Karpas-422 (cell line): ENCODE measurements around the gene SUCLG2. TPM values are rescaled to one million over a fixed set of nuclear protein-coding genes. Genes with fewer than 3 reads are reported as not detected.
A peak's percentile ranks its signal among the peaks of the same experiment; 100 is the strongest.

ENCODE experiments used
- DNase-seq: peaks from one replicate; pipeline ENCODE4 v3.0.0-alpha.2; 2015
- H2AFZ ChIP-seq: fragments of 200-600 bp; sonication (generic); 2 replicates; pipeline ENCODE4 v1.6.1; 2014; ENCODE audit warnings: antibody characterized with exemption, low read length, mixed read lengths
- H3K27ac ChIP-seq: fragments of 200-600 bp; sonication (generic); 2 replicates; pipeline ENCODE4 v1.5.1; 2014; ENCODE audit warnings: mild to moderate bottlenecking, low read length, moderate library complexity
- H3K27me3 ChIP-seq: fragments of 200-600 bp; sonication (generic); 2 replicates; pipeline ENCODE4 v1.6.1; 2014; ENCODE audit warnings: low read length, mixed read lengths
- H3K36me3 ChIP-seq: fragments of 200-600 bp; sonication (generic); 2 replicates; pipeline ENCODE4 v1.6.1; 2014; ENCODE audit warnings: low read length, mixed read lengths; ENCODE audit not compliant: insufficient read depth
- H3K4me1 ChIP-seq: fragments of 200-600 bp; sonication (generic); 2 replicates; pipeline ENCODE4 v1.6.1; 2014; ENCODE audit warnings: mild to moderate bottlenecking, low read length, mixed read lengths
- H3K4me2 ChIP-seq: fragments of 200-600 bp; sonication (generic); 2 replicates; pipeline ENCODE4 v1.6.1; 2014; ENCODE audit warnings: low read length, low read depth, mild to moderate bottlenecking; ENCODE audit not compliant: poor library complexity, severe bottlenecking
- H3K4me3 ChIP-seq: fragments of 200-600 bp; sonication (generic); 2 replicates; pipeline ENCODE4 v1.5.1; 2014; ENCODE audit warnings: mild to moderate bottlenecking, antibody characterized with exemption, low read length, mixed read lengths
- H3K79me2 ChIP-seq: fragments of 200-600 bp; sonication (generic); 2 replicates; pipeline ENCODE4 v1.6.1; 2014; ENCODE audit warnings: mild to moderate bottlenecking, low read length, mixed read lengths
- H3K9ac ChIP-seq: fragments of 200-600 bp; sonication (generic); 2 replicates; pipeline ENCODE4 v1.6.0; 2014; ENCODE audit warnings: low read length
- H3K9me2 ChIP-seq: fragments of 200-600 bp; sonication (generic), shearing (Covaris generic); replicated peaks from 2 replicates; pipeline ENCODE4 v1.6.0; 2014; ENCODE audit warnings: mild to moderate bottlenecking, low read length, moderate library complexity; ENCODE audit not compliant: insufficient read depth
- H3K9me3 ChIP-seq: fragments of 300-700, 200-600 bp; sonication (generic); 2 replicates; pipeline ENCODE4 v1.6.1; 2014; ENCODE audit warnings: low read length, mixed read lengths
- H4K20me1 ChIP-seq: fragments of 200-600 bp; sonication (generic); 2 replicates; pipeline ENCODE4 v1.6.1; 2014; ENCODE audit warnings: mild to moderate bottlenecking, antibody characterized with exemption, low read length, low read depth; ENCODE audit not compliant: insufficient read depth
- total RNA-seq: library from RNA; depleted of rRNA; stranded (reverse); fragments of >200 nt; shearing (Covaris generic); gene quantifications from 2 replicates; pipeline ENCODE4 v1.2.3, GENCODE V29; 2014; ENCODE audit warnings: low replicate concordance

SUCLG2 gene
- total RNA-seq, 1 experiment from 2014 or later: 53.6 TPM

GRCh38 chr3:67617518-67617917 lies 36.9 kb downstream of the SUCLG2 start:
- no peaks in the 10 kb centered on the region for H4K20me1 ChIP-seq
- no peaks in the 10 kb centered on the region for H3K9me3 ChIP-seq
- no peak overlapping the region for H2AFZ ChIP-seq
- H3K79me2 ChIP-seq: peaks cover 80% of the 10 kb centered on the region
- H3K4me1 ChIP-seq: peaks cover 40% of the 10 kb centered on the region
- peak overlapping the region; percentile 38 for H3K27ac ChIP-seq
- DNase-seq: peak; percentile 85
- H3K9ac ChIP-seq: no peak overlapping the region
- H3K9me2 ChIP-seq: no peaks in the 10 kb centered on the region
- peak overlapping the region; percentile 30 for H3K4me2 ChIP-seq
- peaks cover 36% of the 10 kb centered on the region for H3K36me3 ChIP-seq
- no peak overlapping the region for H3K4me3 ChIP-seq
- H3K27me3 ChIP-seq: no peaks in the 10 kb centered on the region

DNA sequence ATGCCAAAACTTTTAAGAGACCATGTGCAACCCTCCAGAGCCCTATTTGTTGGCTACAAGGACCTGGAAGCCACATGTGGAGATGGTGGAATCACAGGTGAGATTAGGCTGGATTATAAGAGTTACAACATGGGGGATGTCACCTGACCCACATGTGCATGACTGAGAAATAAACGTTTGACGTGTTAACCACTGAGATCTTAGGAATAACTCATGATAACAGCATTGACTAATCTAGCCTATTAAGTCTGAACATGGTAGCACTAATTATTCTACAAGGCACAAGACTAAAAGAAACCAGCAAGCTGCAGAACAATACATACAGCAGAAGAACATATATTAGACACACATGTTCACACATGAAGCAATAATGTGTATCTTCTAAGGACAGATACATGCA lies 38.4 kb downstream of the SUCLG2 start:
- Histone ChIP-seq H3K27ac (no peak overlapping the region), H3K36me3 (peaks cover 31% of the 10 kb centered on the region), H3K9me2 (no peaks in the 10 kb centered on the region), H3K4me2 (no peak overlapping the region), H3K79me2 (peaks cover 82% of the 10 kb centered on the region), H4K20me1 (no peaks in the 10 kb centered on the region), H3K4me3 (no peak overlapping the region), H3K27me3 (no peaks in the 10 kb centered on the region), H3K9me3 (no peaks in the 10 kb centered on the region), H3K9ac (no peak overlapping the region), H3K4me1 (peaks cover 28% of the 10 kb centered on the region), H2AFZ (no peak overlapping the region)
- no peak for DNase-seq

GRCh38 chr3:67614195-67614594 lies 40.2 kb downstream of the SUCLG2 start:
- H3K36me3 ChIP-seq: peaks cover 43% of the 10 kb centered on the region
- H3K9me2 ChIP-seq: no peaks in the 10 kb centered on the region
- no peaks in the 10 kb centered on the region for H3K9me3 ChIP-seq
- DNase-seq: no peak
- H3K4me2 ChIP-seq: no peak overlapping the region
- no peaks in the 10 kb centered on the region for H3K27me3 ChIP-seq
- H3K4me3 ChIP-seq: no peak overlapping the region
- no peaks in the 10 kb centered on the region for H4K20me1 ChIP-seq
- H3K79me2 ChIP-seq: peaks cover 75% of the 10 kb centered on the region
- no peak overlapping the region for H3K27ac ChIP-seq
- peaks cover 20% of the 10 kb centered on the region for H3K4me1 ChIP-seq
- no peak overlapping the region for H2AFZ ChIP-seq
- no peak overlapping the region for H3K9ac ChIP-seq

GRCh38 chr3:67610458-67610857 lies 44.0 kb downstream of the SUCLG2 start:
- Histone ChIP-seq H3K9ac (no peak overlapping the region), H3K36me3 (peaks cover 50% of the 10 kb centered on the region), H3K27ac (no peak overlapping the region), H3K4me2 (no peak overlapping the region), H3K4me3 (no peak overlapping the region), H3K4me1 (peaks cover 11% of the 10 kb centered on the region), H3K9me3 (no peaks in the 10 kb centered on the region), H3K27me3 (no peaks in the 10 kb centered on the region), H3K9me2 (no peaks in the 10 kb centered on the region), H3K79me2 (peaks cover 61% of the 10 kb centered on the region), H2AFZ (no peak overlapping the region), H4K20me1 (no peaks in the 10 kb centered on the region)
- DNase-seq: no peak

DNA sequence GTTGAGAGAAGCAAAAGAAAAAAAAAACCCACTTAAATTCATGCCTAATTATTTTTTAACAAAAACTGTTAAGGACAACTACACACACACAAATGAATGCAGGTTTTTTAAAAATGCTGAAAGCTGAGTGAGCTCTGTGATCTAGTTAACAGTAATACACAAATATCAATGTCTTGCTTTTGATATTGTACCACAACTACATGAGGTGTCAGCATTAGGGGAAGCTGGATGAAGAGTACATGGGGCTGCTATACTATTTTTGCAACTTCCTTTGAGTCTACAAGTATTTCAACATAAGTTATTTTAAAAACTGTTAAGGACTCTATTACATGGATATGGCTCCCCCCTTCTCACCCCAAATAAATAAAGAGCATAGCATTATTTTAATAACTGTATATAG lies 44.7 kb downstream of the SUCLG2 start:
- no peaks in the 10 kb centered on the region for H3K9me2 ChIP-seq
- no peak overlapping the region for H3K9ac ChIP-seq
- no peaks in the 10 kb centered on the region for H3K27me3 ChIP-seq
- H2AFZ ChIP-seq: no peak overlapping the region
- no peak overlapping the region for H3K27ac ChIP-seq
- no peaks in the 10 kb centered on the region for H4K20me1 ChIP-seq
- H3K4me3 ChIP-seq: no peak overlapping the region
- H3K79me2 ChIP-seq: peaks cover 55% of the 10 kb centered on the region
- peaks cover 11% of the 10 kb centered on the region for H3K4me1 ChIP-seq
- no peak overlapping the region for H3K4me2 ChIP-seq
- peaks cover 51% of the 10 kb centered on the region for H3K36me3 ChIP-seq
- no peak for DNase-seq
- H3K9me3 ChIP-seq: no peaks in the 10 kb centered on the region

- H3K79me2 ChIP-seq: peaks cover 53% of the 10 kb centered on the region
- H3K9me3 ChIP-seq: no peaks in the 10 kb centered on the region
- DNase-seq: no peak
- H3K36me3 ChIP-seq: peaks cover 45% of the 10 kb centered on the region
- no peaks in the 10 kb centered on the region for H4K20me1 ChIP-seq
- H3K4me1 ChIP-seq: peaks cover 11% of the 10 kb centered on the region
- no peak overlapping the region for H3K4me2 ChIP-seq
- H2AFZ ChIP-seq: no peak overlapping the region
- H3K27ac ChIP-seq: no peak overlapping the region
- no peaks in the 10 kb centered on the region for H3K27me3 ChIP-seq
- H3K4me3 ChIP-seq: no peak overlapping the region
- H3K9ac ChIP-seq: no peak overlapping the region
- H3K9me2 ChIP-seq: no peaks in the 10 kb centered on the region
Measured at GRCh38 chr3:67608034-67608433, 46.4 kb downstream of the SUCLG2 start.

DNA sequence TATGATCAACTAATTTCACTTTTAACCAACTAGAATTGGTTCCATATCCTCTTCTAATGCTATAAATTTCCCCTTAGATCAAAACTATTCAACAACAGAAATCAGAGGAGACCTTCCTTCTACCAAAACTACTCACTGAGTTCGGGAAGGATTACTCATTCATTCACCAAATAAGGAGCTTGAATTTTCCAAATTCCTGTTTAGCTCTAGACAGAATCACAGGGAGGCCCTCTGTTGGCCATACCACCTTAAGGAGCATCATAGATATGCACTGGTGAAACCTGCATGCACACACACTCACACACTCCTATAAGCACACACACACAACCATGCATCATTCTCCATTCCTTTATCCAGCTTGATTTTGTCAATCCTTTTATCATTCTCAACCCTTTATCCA lies 49.0 kb downstream of the SUCLG2 start:
- no peaks in the 10 kb centered on the region for H3K9me2 ChIP-seq
- no peaks in the 10 kb centered on the region for H3K9me3 ChIP-seq
- DNase-seq: no peak
- no peaks in the 10 kb centered on the region for H3K27me3 ChIP-seq
- H3K4me2 ChIP-seq: no peak overlapping the region
- no peak overlapping the region for H3K27ac ChIP-seq
- H2AFZ ChIP-seq: no peak overlapping the region
- H3K4me3 ChIP-seq: no peak overlapping the region
- H3K4me1 ChIP-seq: peaks cover 11% of the 10 kb centered on the region
- H3K79me2 ChIP-seq: peaks cover 47% of the 10 kb centered on the region
- H3K9ac ChIP-seq: no peak overlapping the region
- H3K36me3 ChIP-seq: peaks cover 41% of the 10 kb centered on the region
- H4K20me1 ChIP-seq: no peaks in the 10 kb centered on the region

GRCh38 chr3:67602816-67603215 lies 51.6 kb downstream of the SUCLG2 start:
- DNase-seq: no peak
- no peaks in the 10 kb centered on the region for H4K20me1 ChIP-seq
- H3K79me2 ChIP-seq: peaks cover 51% of the 10 kb centered on the region
- peaks cover 24% of the 10 kb centered on the region for H3K36me3 ChIP-seq
- H3K4me3 ChIP-seq: no peak overlapping the region
- H3K9ac ChIP-seq: no peak overlapping the region
- H3K27ac ChIP-seq: no peak overlapping the region
- H3K27me3 ChIP-seq: no peaks in the 10 kb centered on the region
- no peak overlapping the region for H2AFZ ChIP-seq
- no peaks in the 10 kb centered on the region for H3K9me3 ChIP-seq
- no peak overlapping the region for H3K4me2 ChIP-seq
- H3K9me2 ChIP-seq: no peaks in the 10 kb centered on the region
- H3K4me1 ChIP-seq: peaks cover 11% of the 10 kb centered on the region
